Activated naive CD4-positive, alpha-beta T cell (primary cell): ENCODE results near the gene ADGRB2.
"Not testable (repeated sequence)": the region's sequence is repeated elsewhere in the genome, so short reads cannot be mapped to it uniquely, and the experiment has no call there.

Experiments
- DNase-seq, 4 experiments: peaks; one replicate each; lab custom pipeline; 2025; lab: John Stamatoyannopoulos, UW

The ADGRB2 gene

GRCh38 chr1:31727195-31727594 is 36.9 kb downstream of the ADGRB2 start:
- no peak for DNase-seq

- no peak for DNase-seq
Observed at GRCh38 chr1:31726715-31727114, 37.4 kb downstream of the ADGRB2 start.

GRCh38 chr1:31725777-31726535 is 38.2 kb downstream of the ADGRB2 start:
- no peak for DNase-seq

- DNase-seq = no peak
Observed at GRCh38 chr1:31725134-31725533, 39.0 kb downstream of the ADGRB2 start.

GRCh38 chr1:31723828-31724359 is 40.2 kb downstream of the ADGRB2 start:
- DNase-seq = peak in 1 of 4 experiments; percentile 19

- no peak for DNase-seq
Observed at GRCh38 chr1:31718327-31718897, 45.7 kb downstream of the ADGRB2 start.

- no peak for DNase-seq
Observed at GRCh38 chr1:31717341-31717740, 46.8 kb downstream of the ADGRB2 start.

- DNase-seq = no peak
Observed at GRCh38 chr1:31715873-31716220, 48.3 kb downstream of the ADGRB2 start.

GRCh38 chr1:31715087-31715872 is 48.9 kb downstream of the ADGRB2 start:
- no peak for DNase-seq

- peak in 1 of 4 experiments; percentile 23 for DNase-seq
Observed at GRCh38 chr1:31714442-31715086, 49.6 kb downstream of the ADGRB2 start.

GRCh38 chr1:31712630-31713029 is 51.5 kb downstream of the ADGRB2 start:
- DNase-seq = no peak

- no peak for DNase-seq
Observed at GRCh38 chr1:31712068-31712467, 52.1 kb downstream of the ADGRB2 start.

GRCh38 chr1:31708324-31708723 is 55.8 kb downstream of the ADGRB2 start:
- DNase-seq = no peak

GRCh38 chr1:31707711-31708110 is 56.4 kb downstream of the ADGRB2 start:
- DNase-seq = no peak

- DNase-seq = not testable (repeated sequence)
Observed at GRCh38 chr1:31707059-31707600, 57.0 kb downstream of the ADGRB2 start.

- no peak for DNase-seq
Observed at GRCh38 chr1:31706384-31707058, 57.6 kb downstream of the ADGRB2 start.

- peak in 1 of 4 experiments; percentile 12 for DNase-seq
Observed at GRCh38 chr1:31705080-31705866, 58.9 kb downstream of the ADGRB2 start.

GRCh38 chr1:31704271-31705079 is 59.7 kb downstream of the ADGRB2 start:
- no peak for DNase-seq

GRCh38 chr1:31703431-31704270 is 60.5 kb downstream of the ADGRB2 start, which contains the start of gene COL16A1:
COL16A1 (minus strand) TSS chr1:31704017; CDS start chr1:31702193, 1,824 bp downstream.
- no peak for DNase-seq
